ENCODE results near the gene ARRDC3. TPM values are rescaled to one million over a fixed set of nuclear protein-coding genes. Genes with fewer than 3 reads are reported as not detected.
"Not testable (repeated sequence)": the region's sequence is repeated elsewhere in the genome, so short reads cannot be mapped to it uniquely, and the experiment has no call there.

ARRDC3 gene
- total RNA-seq, 1 donor from 2014 or later: 26.3 TPM

GRCh38 chr5:91361055-91361701 is 21.9 kb downstream of the ARRDC3 start:
- Histone ChIP-seq H3K27ac (no peak overlapping the region), H3K4me1 (no peaks in the 10 kb centered on the region), H3K27me3 (no peaks in the 10 kb centered on the region), H3K9me3 (no peaks in the 10 kb centered on the region), H3K36me3 (no peaks in the 10 kb centered on the region), H3K4me3 (no peak overlapping the region)
- TF ChIP-seq POLR2A (IDR thresholded peaks at IDR 0.05) (no peak), CTCF (IDR thresholded peaks at IDR 0.05) (no peak), POLR2AphosphoS5 (IDR thresholded peaks at IDR 0.05; ENCODE audit: insufficient read depth in 1 of 2, low read depth in 1 of 2) (no peak)
- no peak for DNase-seq (ENCODE audit: extremely low spot score in 2 of 2)
- intact Hi-C loops (cut with DNase I): no loop called here

- Histone ChIP-seq H3K4me1 (no peaks in the 10 kb centered on the region), H3K27me3 (no peaks in the 10 kb centered on the region), H3K4me3 (no peak overlapping the region), H3K9me3 (no peaks in the 10 kb centered on the region), H3K36me3 (no peaks in the 10 kb centered on the region), H3K27ac (no peak overlapping the region)
- intact Hi-C loops (cut with DNase I): no loop called here
- TF ChIP-seq CTCF (IDR thresholded peaks at IDR 0.05) (no peak), POLR2A (IDR thresholded peaks at IDR 0.05) (no peak), POLR2AphosphoS5 (IDR thresholded peaks at IDR 0.05; ENCODE audit: insufficient read depth in 1 of 2, low read depth in 1 of 2) (no peak)
- no peak for DNase-seq (ENCODE audit: extremely low spot score in 2 of 2)
Observed at GRCh38 chr5:91359962-91360609, 23.0 kb downstream of the ARRDC3 start.

GRCh38 chr5:91357806-91358205 is 25.3 kb downstream of the ARRDC3 start:
- TF ChIP-seq POLR2A (IDR thresholded peaks at IDR 0.05) (no peak), CTCF (IDR thresholded peaks at IDR 0.05) (no peak), POLR2AphosphoS5 (IDR thresholded peaks at IDR 0.05; ENCODE audit: insufficient read depth in 1 of 2, low read depth in 1 of 2) (no peak)

GRCh38 chr5:91357012-91357634 is 26.0 kb downstream of the ARRDC3 start:
- intact Hi-C loops (cut with DNase I): no loop called here
- DNase-seq (ENCODE audit: extremely low spot score in 2 of 2): no peak
- H3K27ac ChIP-seq: no peak overlapping the region

More at GRCh38 chr5:91357806-91358205, 25.3 kb downstream of the ARRDC3 start:
- H3K36me3 ChIP-seq: no peaks in the 10 kb centered on the region
- intact Hi-C loops (cut with DNase I): no loop called here
- H3K9me3 ChIP-seq: no peaks in the 10 kb centered on the region
- H3K27me3 ChIP-seq: no peaks in the 10 kb centered on the region
- H3K4me1 ChIP-seq: no peaks in the 10 kb centered on the region
- H3K4me3 ChIP-seq: no peak overlapping the region
- H3K27ac ChIP-seq: no peak overlapping the region
- no peak for DNase-seq (ENCODE audit: extremely low spot score in 2 of 2)

GRCh38 chr5:91354867-91355266 is 28.2 kb downstream of the ARRDC3 start:
- H3K4me3 ChIP-seq; H3K36me3 ChIP-seq; H3K27me3 ChIP-seq; H3K4me1 ChIP-seq; intact Hi-C loops (cut with DNase I); DNase-seq (ENCODE audit: extremely low spot score in 2 of 2); H3K9me3 ChIP-seq; H3K27ac ChIP-seq: not testable (repeated sequence)

More at GRCh38 chr5:91357012-91357634, 26.0 kb downstream of the ARRDC3 start:
- H3K4me3 ChIP-seq: no peak overlapping the region
- H3K36me3 ChIP-seq: no peaks in the 10 kb centered on the region
- H3K9me3 ChIP-seq: no peaks in the 10 kb centered on the region
- TF ChIP-seq CTCF (IDR thresholded peaks at IDR 0.05) (no peak), POLR2A (IDR thresholded peaks at IDR 0.05) (no peak), POLR2AphosphoS5 (IDR thresholded peaks at IDR 0.05; ENCODE audit: insufficient read depth in 1 of 2, low read depth in 1 of 2) (no peak)
- H3K27me3 ChIP-seq: no peaks in the 10 kb centered on the region
- H3K4me1 ChIP-seq: no peaks in the 10 kb centered on the region
